ENCODE results near the gene GPC6.

GPC6 gene

DNA sequence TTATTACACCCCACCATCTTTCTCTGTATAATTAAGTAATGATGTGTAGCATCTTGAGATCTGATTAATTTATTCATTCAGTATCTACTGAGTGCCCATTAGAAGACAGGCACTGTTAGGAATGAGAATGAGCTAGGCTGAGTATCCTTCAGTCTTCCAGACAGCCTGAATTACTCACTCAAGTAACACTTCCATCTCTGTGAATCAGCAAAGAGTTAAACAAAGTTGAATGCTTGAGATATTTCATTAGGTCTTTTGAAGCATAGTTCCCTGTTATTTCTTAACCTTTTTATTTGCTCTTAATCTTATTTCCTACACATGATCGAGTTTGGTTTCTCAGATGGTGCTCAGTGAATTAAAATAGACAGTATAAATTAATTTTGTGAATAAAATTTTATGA lies 839.1 kb downstream of the GPC6 start:
- in situ Hi-C loops (cut with MboI; ENCODE audit: low sequenced_read_pairs) = no loop called here

DNA sequence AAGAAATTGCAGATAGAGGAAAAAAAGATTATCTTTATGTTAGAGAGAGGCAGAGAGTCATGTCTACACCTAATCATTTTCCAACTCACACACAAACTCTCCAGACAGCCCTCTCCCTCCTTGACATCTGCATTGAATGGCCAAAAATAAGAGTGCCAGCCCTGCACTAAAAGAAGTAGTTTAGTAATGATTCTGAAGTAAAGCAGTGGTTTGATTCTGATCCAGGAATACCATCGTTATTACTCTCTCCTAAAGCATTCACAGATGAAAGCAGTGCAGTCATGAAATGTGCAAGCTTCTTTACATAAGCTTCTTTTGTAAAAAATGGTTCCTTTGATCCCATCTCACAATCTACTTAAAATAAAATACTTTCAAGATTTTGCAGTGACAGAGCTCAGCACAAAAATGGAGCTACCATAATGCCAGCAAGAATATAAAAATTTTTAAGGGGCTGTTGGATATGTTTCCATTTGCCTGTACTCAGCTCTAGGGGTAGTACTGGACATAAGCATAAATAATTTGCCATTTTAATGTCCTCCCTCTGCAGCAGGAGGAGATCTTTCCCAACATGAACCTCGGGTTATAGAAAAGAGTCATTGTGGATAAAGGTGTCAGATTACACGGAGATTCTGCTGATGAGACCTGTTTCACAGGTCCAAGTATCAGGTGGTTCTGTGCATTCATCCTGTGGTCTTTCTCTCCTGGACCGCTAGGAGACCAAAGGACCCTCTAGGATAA lies 846.6 kb downstream of the GPC6 start:
- in situ Hi-C loops (cut with MboI; ENCODE audit: low sequenced_read_pairs) = no loop called here

DNA sequence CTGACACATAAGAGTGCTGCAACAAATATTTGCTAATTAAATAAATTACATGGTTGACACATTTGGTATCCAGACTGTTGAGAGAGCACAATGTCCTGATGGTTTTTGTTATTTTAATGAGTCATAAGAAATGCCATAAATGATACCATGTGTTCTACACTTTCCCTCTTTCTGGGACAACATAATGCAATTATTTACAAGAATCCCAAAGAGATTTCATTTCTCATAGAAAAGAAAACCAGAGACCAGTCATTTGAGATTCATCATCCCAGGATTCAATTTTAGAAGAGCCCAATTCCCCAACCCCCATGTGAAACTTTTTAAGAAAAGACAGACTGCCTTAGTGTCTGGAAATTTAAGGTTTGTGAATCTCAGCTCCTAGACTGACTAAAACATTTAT lies 853.3 kb downstream of the GPC6 start:
- in situ Hi-C loops (cut with MboI; ENCODE audit: low sequenced_read_pairs) = no loop called here

DNA sequence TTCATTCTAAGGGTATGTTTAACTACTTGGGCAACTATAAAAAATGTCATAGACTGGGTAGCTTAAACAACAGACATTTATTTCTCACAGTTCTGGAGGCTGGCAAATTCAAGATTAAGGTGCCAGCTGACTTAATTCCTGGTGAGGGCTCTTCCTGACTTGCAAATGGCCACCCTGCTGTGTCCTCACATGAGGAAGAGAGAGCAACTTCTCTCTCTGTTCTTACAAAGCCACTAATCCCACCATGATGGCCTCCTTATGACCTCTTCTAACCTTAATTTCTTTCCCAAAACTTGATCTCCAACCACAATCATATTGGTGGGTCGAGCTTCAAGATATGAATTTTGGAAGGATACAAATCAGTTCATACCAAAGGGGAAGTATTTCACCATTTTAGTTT lies 853.9 kb downstream of the GPC6 start:
- in situ Hi-C loops (cut with MboI; ENCODE audit: low sequenced_read_pairs) = no loop called here

DNA sequence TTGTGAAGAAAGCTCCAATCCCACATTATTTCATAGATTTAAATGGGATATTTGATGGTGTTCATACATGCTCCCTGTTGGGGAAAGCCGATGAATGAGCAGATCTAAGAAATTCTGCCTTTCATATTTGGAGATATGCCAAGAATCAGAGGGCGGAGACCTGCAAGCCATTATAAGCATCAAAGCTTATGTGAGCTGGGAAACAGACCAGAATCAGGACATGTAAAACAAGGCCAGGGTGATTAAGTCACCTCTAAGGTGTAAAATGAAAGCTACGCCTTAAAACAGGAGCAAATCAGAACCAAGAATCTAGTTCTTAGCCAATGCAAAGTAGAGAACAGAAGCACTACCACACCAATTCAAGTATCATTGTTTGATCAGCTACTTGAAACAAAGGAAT lies 860.5 kb downstream of the GPC6 start:
- in situ Hi-C loops (cut with MboI; ENCODE audit: low sequenced_read_pairs) = no loop called here

DNA sequence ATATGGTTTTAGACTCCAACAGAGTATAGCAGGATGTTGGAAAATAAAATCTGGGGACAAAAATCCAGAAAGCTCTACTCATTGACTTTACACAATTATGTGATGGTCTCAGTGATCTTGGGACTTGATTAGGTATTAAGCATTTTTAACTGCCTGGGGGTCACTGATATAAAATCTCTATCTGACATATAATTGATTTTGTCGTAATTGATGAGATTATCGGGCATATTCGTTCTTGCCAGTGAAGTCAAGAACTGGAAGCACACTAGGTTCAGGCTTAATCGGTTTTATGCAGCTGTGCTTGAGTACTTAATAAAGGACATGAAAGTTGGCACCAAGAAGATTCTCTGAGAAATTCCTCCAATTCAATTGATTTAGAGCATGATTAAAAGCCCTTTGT lies 862.1 kb downstream of the GPC6 start:
- in situ Hi-C loops (cut with MboI; ENCODE audit: low sequenced_read_pairs) = no loop called here

DNA sequence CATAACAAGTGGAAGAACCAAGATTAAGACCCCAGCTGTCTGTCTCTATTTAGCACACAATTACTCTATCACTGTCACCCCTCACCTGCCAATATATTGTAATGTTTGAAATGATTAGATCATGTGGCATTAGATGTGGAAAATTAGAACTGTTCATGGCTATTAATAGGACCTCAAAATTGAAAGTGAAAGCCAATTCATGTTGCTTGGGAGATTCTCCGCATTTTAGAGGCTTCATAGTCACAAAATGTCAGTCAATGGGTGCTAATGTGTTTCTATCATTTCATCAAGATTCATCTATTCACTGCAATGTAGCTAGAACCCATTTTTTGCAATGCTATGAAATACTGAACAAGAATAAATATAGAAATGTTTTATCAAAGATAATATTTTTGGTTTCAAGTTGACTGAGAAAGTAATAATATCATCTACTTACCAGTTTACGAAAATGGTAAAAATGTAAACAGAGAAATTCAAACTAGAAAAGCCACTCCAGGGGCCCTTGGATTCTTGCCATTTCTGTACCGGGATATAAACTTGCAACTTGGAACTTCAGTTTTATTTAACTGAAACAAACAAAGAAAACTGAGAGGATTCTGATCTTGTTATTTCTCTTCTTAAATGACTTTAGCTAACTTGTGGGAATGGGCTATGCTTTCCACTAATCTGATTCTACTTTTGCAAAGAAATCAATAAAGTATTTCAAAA lies 864.3 kb downstream of the GPC6 start:
- in situ Hi-C loops (cut with MboI; ENCODE audit: low sequenced_read_pairs) = no loop called here

DNA sequence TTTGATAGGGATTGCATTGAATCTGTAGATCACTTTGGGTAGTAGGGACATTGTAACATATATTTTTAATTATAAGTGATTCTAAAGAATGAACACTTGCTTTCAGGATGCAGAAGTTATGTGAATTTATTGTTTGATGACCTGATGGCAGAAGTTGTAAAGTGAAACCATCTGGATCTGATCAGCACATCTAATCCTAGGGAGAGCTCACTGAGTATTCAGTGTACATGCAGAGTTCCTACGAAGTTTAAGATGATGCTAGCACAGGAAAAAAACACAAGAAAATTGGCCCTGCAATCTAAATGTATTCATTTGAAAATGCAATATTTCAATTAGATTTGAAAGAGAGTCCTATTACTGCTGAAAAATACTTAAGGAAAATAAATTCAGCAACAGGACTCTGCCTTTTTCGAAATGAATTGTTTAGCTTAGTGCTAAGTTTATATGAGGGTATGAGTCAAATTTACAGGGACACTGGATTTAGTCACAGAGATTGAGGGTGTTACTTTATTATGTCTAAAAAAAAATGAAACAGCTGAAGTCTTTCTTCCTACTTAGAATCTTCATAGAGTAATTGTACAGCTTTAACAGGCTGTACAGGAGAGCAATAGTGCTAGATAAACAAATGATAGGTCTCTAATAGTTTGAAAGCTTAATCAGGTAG lies 867.2 kb downstream of the GPC6 start:
- in situ Hi-C loops (cut with MboI; ENCODE audit: low sequenced_read_pairs) = no loop called here

DNA sequence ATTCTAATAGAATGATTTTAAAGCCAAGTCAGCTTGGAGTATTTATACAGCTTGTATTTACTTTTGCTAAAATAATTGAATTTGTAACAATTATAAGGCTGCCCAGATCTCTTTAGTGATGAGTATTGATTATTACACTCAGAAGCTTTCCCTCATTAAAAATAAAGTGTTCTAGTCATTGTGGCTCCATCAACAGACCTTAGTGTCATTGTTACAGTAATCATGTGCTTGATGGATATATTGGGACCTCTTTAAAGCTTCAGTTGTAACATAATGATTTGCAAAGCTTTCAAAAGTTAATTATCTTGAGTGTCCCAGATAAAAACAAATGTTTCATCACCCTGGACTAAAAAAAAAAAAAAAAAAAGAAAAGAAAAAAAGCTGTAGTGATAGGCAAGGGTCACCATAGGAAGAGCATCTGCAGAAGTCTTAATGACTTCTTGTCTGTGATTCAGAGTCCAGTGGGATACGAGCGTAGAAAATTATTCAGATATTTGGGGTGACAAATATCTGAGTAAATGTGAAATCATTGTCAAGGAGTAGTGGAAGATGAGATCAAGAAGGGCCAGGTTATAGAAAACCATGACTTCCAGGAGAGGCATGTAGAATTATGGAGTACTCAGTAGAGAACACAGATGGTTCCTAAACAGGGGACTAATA lies 883.2 kb downstream of the GPC6 start:
- in situ Hi-C loops (cut with MboI; ENCODE audit: low sequenced_read_pairs) = no loop called here

DNA sequence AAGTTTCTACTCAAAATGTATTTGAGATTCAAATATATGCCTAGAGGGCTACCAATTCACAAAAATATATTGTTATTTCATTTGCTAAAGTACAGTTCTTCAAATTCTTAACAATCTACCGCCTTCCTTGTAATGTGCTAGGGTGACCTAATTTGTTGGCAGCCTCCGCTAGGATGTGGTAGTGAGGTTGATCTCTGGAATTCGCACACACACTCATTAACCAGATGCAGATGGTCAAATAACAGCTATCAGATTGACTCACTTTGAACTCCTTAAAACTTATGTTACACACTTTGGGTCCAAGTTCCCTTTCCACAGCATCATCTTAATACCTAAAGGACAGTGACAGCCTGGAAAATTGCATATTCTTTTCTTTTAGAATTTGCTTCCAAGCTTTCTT lies 885.6 kb downstream of the GPC6 start:
- in situ Hi-C loops (cut with MboI; ENCODE audit: low sequenced_read_pairs) = no loop called here

DNA sequence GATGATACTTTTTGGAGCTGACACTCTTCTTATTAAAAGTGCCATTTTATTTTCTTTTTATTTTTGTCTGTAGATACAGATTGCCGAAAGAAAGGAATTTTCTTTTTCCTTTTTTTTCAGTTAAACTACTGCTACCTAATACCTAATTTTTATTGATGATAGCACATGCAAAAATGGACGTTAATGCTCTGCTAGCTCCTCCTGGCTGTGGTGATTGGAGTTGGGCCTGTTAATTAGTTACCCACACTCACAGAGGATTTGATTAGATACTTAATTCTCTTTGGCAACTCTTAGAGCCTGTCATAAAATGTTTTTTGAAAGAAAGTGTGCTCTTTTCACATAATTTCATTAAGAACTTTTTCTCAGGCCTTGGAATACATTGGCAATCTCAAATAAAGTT lies 886.1 kb downstream of the GPC6 start:
- in situ Hi-C loops (cut with MboI; ENCODE audit: low sequenced_read_pairs) = no loop called here

DNA sequence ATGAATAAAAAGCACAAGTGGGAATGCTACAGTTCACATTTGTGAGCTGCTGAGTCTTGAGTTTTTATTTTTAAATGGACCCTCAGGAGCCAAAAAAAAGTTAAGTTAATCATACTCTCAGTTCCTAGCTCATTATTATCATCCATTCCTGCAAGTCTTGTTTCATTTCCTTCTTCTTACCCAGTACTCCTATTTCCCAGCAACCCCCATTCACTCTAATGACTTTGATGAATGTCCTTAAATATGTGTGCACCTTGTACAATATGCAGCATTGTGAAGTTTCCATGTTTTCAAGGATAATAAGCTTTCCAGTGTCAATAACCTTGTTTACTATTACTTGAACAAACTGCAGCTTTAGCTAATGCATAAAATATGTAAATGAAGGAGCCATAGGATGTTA lies 886.6 kb downstream of the GPC6 start:
- in situ Hi-C loops (cut with MboI; ENCODE audit: low sequenced_read_pairs) = no loop called here

DNA sequence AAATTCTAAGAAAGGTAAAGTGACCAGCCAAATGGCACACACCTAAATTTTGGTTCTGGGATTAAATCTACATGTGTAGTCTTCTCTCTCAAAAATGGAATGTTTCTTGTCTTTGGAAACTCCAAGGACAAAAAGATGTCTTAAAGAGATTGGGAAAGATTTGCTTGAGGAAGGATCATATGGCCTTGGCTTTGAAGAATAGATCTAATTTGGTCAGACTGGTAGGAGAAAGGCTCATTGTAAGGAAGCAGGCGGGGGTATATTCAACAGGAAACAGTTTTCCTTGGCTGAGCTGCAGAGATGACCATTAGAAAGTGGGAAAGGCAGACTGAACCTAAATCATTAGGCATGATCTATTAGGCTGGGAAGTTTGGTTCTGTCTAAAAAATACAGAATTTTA lies 887.6 kb downstream of the GPC6 start:
- in situ Hi-C loops (cut with MboI; ENCODE audit: low sequenced_read_pairs) = no loop called here

DNA sequence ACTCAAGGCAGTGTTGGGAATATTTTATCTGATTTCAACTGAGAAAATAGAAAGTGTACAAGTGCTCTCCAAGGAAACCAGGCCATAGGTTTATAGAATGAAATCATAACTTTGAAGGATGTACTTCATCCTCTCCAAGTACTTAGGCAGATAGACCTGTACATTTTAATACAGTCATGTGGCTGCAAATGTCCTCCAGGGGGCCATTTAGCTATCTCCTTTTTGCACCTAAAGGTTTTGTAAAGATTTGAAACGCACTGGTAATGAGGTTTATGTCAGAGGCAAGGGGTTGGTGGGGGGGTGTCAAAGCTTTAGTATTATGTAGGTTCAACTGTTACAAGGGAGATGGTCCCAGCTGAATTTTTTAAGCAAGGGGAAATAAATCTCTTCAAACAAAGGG lies 888.4 kb downstream of the GPC6 start:
- in situ Hi-C loops (cut with MboI; ENCODE audit: low sequenced_read_pairs) = no loop called here

DNA sequence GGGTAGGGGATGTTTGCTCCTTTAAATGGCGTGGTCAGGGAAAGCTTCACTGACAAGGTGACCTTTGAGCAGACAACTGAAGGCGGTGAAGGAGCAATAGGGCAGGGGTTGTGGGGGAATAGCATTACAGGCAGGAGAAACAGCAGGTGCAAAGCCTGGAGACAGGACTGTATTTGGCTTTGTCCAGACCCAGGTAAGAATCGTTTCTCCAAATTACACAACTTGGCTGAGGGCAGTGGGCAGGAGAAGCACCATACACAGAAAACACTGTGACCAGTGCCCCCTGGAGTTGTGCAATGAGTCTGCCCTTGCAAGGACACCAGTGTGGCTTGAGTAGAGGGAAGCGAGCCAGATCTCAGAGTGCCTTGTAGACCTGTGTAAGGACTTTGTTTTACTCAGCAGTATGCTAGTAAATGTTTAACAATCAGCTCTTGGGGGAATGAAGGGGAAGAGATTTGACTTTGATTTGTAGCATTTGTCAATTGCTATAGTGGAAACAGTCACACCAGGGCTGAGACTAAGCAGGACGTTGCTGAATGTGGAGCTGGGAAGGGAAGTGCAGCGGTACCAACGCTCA lies 892.8 kb downstream of the GPC6 start:
- in situ Hi-C loops (cut with MboI; ENCODE audit: low sequenced_read_pairs) = no loop called here

DNA sequence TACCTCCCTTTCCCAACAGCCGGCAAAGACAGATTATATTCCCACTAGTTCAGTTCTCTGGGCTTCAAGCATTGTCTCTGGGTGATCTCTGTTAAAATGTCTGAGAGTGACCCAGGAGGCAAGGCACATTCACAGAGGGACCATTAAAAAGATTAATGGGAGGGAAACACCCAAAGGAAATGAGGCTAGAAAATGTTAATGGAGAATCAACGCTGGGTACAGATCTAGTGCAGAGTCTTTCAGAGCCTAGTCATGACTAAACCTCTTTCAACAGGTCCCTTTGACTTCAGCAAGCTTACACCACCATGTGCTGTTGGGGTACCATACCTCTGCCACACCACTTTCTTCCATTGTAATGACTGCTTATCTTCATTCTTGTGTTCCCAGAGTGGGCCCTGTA lies 894.3 kb downstream of the GPC6 start:
- in situ Hi-C loops (cut with MboI; ENCODE audit: low sequenced_read_pairs) = no loop called here

DNA sequence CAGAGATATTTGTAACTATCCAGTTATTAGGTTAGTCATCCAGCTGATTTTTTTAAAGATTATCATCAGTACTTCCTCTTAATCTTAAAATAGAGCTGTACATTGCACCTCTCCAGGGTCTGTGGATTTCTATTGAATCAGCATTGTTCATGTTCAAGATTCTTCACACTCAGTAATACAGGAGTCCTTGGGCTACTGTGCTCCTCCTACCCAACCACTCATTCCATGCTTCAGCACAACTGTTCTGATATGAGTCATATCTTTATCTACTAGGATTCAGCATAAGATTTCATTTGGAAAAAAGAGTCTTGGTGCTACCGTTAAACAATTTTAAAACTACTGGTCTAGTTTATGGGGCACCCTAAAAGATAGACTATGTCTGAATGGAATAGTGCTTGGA lies 895.1 kb downstream of the GPC6 start:
- in situ Hi-C loops (cut with MboI; ENCODE audit: low sequenced_read_pairs) = no loop called here

DNA sequence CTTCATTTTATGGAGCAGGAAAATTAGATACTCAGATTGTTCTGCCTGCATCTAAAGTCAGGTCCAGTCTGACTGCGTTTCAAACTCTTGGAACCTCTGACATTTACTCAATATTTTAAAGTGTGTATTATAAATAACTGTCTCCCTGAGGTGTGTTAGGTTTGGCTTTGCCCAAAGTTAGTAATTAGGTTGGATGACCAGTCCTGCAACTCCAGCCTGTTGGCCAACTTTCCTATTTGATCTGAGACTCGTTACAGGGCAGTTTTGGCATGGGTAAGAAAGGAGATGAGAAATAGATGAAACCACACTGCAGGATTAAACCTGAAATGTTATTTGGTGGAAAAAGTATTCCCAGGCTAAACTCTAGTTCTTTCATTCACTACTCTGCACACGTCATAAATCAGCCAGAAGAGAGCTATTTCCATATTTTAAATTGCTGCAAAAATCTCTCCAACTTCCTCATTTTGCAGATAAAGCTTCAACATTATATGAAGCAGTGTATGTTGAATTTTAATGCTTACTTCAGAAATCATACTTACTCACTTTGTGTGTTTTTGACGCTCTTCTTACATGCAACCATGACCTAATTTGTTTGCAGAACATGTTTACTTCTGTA lies 895.8 kb downstream of the GPC6 start:
- in situ Hi-C loops (cut with MboI; ENCODE audit: low sequenced_read_pairs) = no loop called here

DNA sequence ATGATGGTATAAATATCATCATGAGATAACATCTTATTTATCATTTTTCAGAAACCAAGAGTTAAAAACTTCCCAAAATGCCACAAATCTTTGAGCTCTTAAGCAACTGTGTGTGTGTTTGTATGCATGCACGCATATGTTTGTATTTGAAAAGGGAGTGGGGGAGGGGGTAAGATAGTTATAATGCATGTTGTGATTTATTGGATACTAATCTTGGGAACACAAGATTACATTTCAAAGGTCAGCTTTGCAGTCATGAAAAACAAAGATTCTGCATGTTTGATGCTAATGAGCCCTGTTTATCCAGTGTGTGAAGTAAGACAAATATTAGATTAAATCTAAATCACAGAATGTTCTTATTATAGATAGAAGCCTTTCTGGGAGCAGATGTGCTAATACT lies 897.0 kb downstream of the GPC6 start:
- in situ Hi-C loops (cut with MboI; ENCODE audit: low sequenced_read_pairs) = no loop called here

DNA sequence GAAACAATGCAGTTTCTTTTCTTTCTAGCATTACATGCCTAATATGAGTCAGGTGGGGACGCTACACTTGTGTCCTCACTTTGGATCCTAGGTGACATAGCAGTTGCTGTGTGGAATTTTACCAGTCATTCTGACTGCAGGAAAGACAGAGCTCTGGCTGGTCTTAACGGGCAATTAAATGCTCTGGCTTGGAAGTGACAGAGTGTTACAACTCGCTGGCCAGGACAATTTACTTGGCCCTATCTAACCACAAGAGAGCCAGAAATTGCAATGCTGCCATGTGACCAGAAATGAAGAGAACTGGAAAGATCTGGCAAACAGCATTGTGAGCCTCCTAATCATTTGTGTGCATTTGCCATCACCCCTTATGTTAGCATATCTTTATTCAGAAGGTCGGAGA lies 901.8 kb downstream of the GPC6 start:
- in situ Hi-C loops (cut with MboI; ENCODE audit: low sequenced_read_pairs) = no loop called here

DNA sequence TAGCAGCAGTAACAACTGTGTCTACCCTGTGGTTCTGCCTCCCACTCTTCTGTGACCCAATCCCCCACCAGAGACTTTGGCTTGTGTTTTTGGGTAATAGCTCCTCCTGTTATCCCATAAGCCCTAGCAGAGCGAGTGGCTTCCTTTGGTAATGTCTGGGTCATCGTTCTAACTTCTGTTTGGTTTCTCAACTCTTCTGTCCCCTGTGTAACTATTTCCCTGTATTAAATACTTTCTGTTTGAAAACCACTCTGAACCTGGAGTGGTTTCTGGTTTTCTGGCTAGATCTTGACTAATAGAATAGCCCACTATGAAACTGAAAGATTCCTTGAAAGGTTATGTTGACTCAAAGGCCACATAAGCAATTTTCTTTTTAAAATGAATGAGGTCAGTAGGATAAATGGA lies 902.9 kb downstream of the GPC6 start:
- in situ Hi-C loops (cut with MboI; ENCODE audit: low sequenced_read_pairs) = no loop called here

All from hTERT RPE-1 (cell line).